Gastroesophageal sphincter (tissue), 3 donors: ENCODE data around the gene NEURL1.

Source experiments
- POLR2A ChIP-seq, 2 donors: fragments of 450-650 bp; IDR thresholded peaks; one replicate each; pipeline ENCODE4 v1.6.1; 2017; ENCODE audit warnings: antibody characterized with exemption in 2 of 2, mild to moderate bottlenecking in 2 of 2, moderate library complexity in 1 of 2
- POLR2AphosphoS5 ChIP-seq: sonication (generic); formaldehyde crosslinking; IDR thresholded peaks from one replicate; pipeline ENCODE4 v1.6.1; 2017; ENCODE audit warnings: antibody characterized with exemption
- TF ChIP-seq, protein P1 (sequence below), 4 experiments: fragments of 200-600 bp in 2 of 4; fragments of 450-650 bp in 2 of 4; sonication (generic) in 1 of 4; IDR thresholded peaks; one replicate each; pipeline ENCODE4 v1.5.1; 2017 to 2019; ENCODE audit warnings: antibody characterized with exemption in 4 of 4, mild to moderate bottlenecking in 2 of 4, moderate library complexity in 2 of 4

DNA sequence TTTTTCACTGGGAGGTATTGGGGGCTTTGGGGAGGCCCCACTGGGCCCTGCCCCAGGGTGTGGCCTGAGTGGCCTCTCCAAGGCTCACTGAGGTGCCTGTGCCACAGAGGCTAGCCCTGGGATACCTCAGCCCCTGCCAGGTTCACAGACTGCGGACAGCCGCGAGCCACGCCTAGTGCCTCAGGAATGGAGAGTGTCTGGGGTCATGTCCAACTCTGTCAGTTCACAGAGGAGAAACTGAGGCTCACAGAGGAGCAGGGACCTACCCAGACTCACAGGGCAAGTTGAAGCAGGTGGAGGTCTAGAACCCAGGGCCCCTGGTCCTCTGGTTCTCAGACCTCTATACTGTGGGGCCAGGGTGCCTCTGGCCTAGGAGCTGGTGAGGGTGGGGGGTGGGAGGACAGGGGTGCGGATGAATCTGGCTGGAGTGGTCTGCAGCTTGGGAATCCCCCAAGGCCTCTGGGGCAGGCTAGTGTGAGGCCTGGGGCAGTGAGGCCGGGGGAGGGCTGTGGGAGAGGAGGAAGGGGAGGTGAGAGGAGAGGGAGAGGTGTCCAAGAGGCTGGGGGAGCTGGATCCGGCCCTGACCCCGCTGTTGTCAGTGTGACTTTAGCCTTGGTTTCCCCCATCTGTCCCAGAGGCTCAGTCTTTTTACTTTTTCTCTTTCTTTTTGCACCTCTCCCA is 20.0 kb downstream of the NEURL1 start:
- TF ChIP-seq POLR2A (IDR thresholded peaks at IDR 0.05): no peak
- TF ChIP-seq, protein P1, sequence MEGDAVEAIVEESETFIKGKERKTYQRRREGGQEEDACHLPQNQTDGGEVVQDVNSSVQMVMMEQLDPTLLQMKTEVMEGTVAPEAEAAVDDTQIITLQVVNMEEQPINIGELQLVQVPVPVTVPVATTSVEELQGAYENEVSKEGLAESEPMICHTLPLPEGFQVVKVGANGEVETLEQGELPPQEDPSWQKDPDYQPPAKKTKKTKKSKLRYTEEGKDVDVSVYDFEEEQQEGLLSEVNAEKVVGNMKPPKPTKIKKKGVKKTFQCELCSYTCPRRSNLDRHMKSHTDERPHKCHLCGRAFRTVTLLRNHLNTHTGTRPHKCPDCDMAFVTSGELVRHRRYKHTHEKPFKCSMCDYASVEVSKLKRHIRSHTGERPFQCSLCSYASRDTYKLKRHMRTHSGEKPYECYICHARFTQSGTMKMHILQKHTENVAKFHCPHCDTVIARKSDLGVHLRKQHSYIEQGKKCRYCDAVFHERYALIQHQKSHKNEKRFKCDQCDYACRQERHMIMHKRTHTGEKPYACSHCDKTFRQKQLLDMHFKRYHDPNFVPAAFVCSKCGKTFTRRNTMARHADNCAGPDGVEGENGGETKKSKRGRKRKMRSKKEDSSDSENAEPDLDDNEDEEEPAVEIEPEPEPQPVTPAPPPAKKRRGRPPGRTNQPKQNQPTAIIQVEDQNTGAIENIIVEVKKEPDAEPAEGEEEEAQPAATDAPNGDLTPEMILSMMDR (IDR thresholded peaks at IDR 0.05): no peak
- no peak for TF ChIP-seq POLR2AphosphoS5
